ENCODE measurements around the gene METTL22.

METTL22 gene

GRCh38 chr16:8677481-8677880 lies 56.0 kb downstream of the METTL22 start:
- Mint-ChIP-seq H3K36me3 (ENCODE audit: low read depth) (peaks cover 14% of the 10 kb centered on the region), H3K27me3 (ENCODE audit: low read depth) (peaks cover 6% of the 10 kb centered on the region), H3K4me3 (no peak overlapping the region)

GRCh38 chr16:8678068-8678927 lies 56.8 kb downstream of the METTL22 start:
- TF ChIP-seq, protein P1, sequence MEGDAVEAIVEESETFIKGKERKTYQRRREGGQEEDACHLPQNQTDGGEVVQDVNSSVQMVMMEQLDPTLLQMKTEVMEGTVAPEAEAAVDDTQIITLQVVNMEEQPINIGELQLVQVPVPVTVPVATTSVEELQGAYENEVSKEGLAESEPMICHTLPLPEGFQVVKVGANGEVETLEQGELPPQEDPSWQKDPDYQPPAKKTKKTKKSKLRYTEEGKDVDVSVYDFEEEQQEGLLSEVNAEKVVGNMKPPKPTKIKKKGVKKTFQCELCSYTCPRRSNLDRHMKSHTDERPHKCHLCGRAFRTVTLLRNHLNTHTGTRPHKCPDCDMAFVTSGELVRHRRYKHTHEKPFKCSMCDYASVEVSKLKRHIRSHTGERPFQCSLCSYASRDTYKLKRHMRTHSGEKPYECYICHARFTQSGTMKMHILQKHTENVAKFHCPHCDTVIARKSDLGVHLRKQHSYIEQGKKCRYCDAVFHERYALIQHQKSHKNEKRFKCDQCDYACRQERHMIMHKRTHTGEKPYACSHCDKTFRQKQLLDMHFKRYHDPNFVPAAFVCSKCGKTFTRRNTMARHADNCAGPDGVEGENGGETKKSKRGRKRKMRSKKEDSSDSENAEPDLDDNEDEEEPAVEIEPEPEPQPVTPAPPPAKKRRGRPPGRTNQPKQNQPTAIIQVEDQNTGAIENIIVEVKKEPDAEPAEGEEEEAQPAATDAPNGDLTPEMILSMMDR (IDR thresholded peaks at IDR 0.05; ENCODE audit: unreplicated experiment in 3 of 3) = no peak
- peaks cover 6% of the 10 kb centered on the region for H3K27me3 Mint-ChIP-seq (ENCODE audit: low read depth)
- peaks cover 14% of the 10 kb centered on the region for H3K36me3 Mint-ChIP-seq (ENCODE audit: low read depth)
- H3K4me1 Mint-ChIP-seq = peaks cover 19% of the 10 kb centered on the region
- peaks cover 4% of the 10 kb centered on the region for H3K9me3 Mint-ChIP-seq
- no peak overlapping the region for H3K27ac Mint-ChIP-seq
- peak overlapping the region in 1 of 3 experiments; percentile 17 for H3K4me3 Mint-ChIP-seq

More at GRCh38 chr16:8677481-8677880, 56.0 kb downstream of the METTL22 start:
- H3K27ac Mint-ChIP-seq = no peak overlapping the region
- TF ChIP-seq, protein P1 (IDR thresholded peaks at IDR 0.05; ENCODE audit: unreplicated experiment in 3 of 3) = no peak
- H3K4me1 Mint-ChIP-seq = peaks cover 19% of the 10 kb centered on the region
- H3K9me3 Mint-ChIP-seq = peaks cover 4% of the 10 kb centered on the region

GRCh38 chr16:8679151-8679550 lies 57.7 kb downstream of the METTL22 start:
- Mint-ChIP-seq H3K36me3 (ENCODE audit: low read depth) (peaks cover 18% of the 10 kb centered on the region), H3K27me3 (ENCODE audit: low read depth) (peaks cover 6% of the 10 kb centered on the region), H3K27ac (no peak overlapping the region), H3K9me3 (peaks cover 4% of the 10 kb centered on the region), H3K4me3 (no peak overlapping the region), H3K4me1 (peaks cover 19% of the 10 kb centered on the region)
- TF ChIP-seq, protein P1 (IDR thresholded peaks at IDR 0.05; ENCODE audit: unreplicated experiment in 3 of 3) = no peak

GRCh38 chr16:8682551-8683259 lies 61.2 kb downstream of the METTL22 start:
- H3K4me1 Mint-ChIP-seq = peaks cover 9% of the 10 kb centered on the region
- TF ChIP-seq, protein P1 (IDR thresholded peaks at IDR 0.05; ENCODE audit: unreplicated experiment in 3 of 3) = no peak
- H3K4me3 Mint-ChIP-seq = no peak overlapping the region
- no peak overlapping the region for H3K27ac Mint-ChIP-seq
- H3K9me3 Mint-ChIP-seq = peaks cover 4% of the 10 kb centered on the region
- peaks cover 28% of the 10 kb centered on the region for H3K36me3 Mint-ChIP-seq (ENCODE audit: low read depth)
- peaks cover 5% of the 10 kb centered on the region for H3K27me3 Mint-ChIP-seq (ENCODE audit: low read depth)

DNA sequence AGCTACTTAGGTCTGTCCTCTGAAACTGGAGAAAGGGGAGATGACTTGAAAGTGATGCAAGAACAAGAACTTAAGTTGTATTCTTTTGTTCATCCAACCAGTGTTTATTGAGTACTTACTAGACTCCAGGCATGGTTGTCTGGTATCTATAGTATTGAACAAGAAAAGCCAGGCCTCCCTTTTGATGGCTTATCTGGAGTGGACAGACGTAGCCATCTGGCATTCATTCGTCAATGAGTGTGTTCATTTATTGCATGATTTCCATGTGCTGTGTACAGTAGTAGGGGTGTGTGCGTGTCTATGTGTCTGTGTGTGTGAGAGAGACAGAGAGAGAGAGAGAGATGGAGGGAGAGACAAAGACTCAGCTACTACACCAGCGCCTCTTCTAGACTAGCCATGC lies 62.1 kb downstream of the METTL22 start:
- no peak overlapping the region for H3K27ac Mint-ChIP-seq
- TF ChIP-seq, protein P1 (IDR thresholded peaks at IDR 0.05; ENCODE audit: unreplicated experiment in 3 of 3) = no peak
- peaks cover 5% of the 10 kb centered on the region for H3K27me3 Mint-ChIP-seq (ENCODE audit: low read depth)
- H3K4me3 Mint-ChIP-seq = no peak overlapping the region
- H3K9me3 Mint-ChIP-seq = peaks cover 4% of the 10 kb centered on the region
- H3K36me3 Mint-ChIP-seq (ENCODE audit: low read depth) = peaks cover 29% of the 10 kb centered on the region
- peaks cover 9% of the 10 kb centered on the region for H3K4me1 Mint-ChIP-seq

Measured in nephron (organoid).